GM20000 (cell line): ENCODE data around the gene THOP1.

Source experiments
- DNase-seq: peaks from one replicate; pipeline ENCODE4 v3.0.0; 2012; ENCODE audit warnings: low spot score
- TF ChIP-seq, protein P1 (sequence below): IDR thresholded peaks from 2 replicates; pipeline ENCODE4 v1.5.1; 2012; ENCODE audit warnings: mild to moderate bottlenecking, control low read depth; ENCODE audit errors: extremely low read depth, missing control alignments

THOP1 gene

DNA sequence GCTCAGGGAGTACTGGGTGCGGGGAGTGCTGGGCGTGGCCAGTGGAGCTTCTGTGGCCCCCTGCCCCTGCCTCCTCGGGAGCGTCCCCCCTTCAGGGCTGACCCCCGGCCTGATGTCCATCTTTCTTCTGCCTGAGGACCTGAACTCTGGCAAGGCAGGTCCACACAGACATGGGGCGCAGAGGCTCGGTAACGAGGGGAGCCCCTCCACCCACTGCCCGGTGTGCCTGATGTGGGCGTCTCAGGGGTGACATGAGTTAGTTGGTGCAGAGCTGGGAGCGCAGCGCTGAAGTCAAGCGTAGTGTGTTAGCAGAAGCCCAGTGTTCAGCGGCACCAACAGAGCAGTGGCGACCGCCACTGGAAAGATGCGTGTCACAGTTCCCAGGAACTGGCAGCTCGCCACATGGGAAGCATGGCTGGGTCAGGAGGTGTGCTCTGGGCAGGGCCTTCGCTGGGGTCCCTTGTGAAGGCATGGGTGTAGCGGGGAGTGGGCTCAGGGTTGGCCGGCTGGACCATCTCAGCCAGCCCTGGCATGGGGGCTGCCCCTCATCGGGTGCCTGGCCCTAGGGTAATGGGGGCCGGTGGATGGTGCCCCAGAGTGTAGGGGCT is 11.5 kb downstream of the THOP1 start:
- TF ChIP-seq, protein P1, sequence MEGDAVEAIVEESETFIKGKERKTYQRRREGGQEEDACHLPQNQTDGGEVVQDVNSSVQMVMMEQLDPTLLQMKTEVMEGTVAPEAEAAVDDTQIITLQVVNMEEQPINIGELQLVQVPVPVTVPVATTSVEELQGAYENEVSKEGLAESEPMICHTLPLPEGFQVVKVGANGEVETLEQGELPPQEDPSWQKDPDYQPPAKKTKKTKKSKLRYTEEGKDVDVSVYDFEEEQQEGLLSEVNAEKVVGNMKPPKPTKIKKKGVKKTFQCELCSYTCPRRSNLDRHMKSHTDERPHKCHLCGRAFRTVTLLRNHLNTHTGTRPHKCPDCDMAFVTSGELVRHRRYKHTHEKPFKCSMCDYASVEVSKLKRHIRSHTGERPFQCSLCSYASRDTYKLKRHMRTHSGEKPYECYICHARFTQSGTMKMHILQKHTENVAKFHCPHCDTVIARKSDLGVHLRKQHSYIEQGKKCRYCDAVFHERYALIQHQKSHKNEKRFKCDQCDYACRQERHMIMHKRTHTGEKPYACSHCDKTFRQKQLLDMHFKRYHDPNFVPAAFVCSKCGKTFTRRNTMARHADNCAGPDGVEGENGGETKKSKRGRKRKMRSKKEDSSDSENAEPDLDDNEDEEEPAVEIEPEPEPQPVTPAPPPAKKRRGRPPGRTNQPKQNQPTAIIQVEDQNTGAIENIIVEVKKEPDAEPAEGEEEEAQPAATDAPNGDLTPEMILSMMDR, result no peak

DNA sequence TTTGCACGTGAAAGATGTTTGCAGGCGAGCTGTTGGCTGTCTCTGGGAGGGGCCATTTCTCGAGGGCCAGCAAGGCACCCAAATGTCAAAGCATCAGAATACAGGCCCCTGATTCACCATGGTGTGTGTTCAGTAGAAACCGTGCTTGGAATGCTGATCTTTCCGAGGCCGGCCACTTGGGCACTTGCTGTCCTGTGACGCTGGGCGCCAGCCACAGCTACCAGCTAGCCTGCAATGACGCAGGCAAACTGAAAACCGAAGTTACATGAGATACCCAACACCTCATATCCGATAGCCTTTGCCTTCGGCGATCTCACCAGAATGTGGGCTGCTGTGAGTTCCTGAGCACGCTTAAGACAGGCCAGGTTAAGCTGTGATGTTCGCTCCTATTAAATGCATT is 12.0 kb downstream of the THOP1 start:
- no peak for DNase-seq
- TF ChIP-seq, protein P1, result no peak

More for the DNA sequence above, 11.5 kb downstream of the THOP1 start:
- DNase-seq, result no peak

DNA sequence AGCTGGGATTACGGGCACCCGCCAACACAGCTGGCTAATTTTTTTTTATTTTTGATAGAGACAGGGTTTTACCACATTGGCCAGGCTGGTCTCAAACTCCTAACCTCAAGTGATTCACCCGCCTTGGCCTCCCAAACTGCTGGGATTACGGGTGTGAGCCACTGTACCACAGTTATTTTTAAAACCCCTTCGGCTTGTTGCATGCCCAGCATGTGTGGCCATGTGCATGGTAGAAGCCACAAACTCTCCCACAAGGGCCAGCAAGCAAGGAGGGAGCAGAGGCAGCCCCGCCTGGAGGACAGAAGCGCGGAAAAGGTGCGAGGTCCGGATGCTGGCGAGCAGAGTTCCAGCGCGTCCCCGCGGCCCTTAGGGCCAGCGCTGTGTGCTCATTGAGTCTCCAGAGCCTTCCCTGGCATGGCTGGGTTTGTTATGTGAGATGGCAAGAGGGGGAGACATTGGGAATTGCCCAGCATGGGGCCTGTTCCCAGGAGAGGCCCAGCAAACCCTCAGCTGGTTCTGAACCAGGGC is 12.9 kb downstream of the THOP1 start:
- TF ChIP-seq, protein P1, result no peak
- no peak for DNase-seq

DNA sequence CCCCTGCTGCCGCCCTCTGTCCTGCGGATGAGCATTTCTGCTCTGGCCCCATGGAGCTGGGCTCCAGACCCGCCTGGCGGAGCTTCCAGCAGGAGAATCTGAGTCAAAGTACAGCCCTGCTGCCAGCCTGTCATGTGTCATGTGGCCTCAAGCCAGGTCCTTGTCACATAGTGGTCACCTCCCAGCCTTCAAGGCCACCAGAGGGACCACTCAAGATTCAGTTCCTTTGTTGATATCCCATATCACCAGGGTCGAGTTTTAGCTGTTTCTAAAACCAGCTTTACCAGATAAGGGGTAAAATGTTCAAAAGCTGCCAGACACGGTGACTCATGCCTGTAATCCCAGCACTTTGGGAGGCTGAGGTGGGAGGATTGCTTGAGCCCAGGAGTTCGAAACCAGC is 13.4 kb downstream of the THOP1 start:
- DNase-seq, result no peak
- TF ChIP-seq, protein P1, result no peak

DNA sequence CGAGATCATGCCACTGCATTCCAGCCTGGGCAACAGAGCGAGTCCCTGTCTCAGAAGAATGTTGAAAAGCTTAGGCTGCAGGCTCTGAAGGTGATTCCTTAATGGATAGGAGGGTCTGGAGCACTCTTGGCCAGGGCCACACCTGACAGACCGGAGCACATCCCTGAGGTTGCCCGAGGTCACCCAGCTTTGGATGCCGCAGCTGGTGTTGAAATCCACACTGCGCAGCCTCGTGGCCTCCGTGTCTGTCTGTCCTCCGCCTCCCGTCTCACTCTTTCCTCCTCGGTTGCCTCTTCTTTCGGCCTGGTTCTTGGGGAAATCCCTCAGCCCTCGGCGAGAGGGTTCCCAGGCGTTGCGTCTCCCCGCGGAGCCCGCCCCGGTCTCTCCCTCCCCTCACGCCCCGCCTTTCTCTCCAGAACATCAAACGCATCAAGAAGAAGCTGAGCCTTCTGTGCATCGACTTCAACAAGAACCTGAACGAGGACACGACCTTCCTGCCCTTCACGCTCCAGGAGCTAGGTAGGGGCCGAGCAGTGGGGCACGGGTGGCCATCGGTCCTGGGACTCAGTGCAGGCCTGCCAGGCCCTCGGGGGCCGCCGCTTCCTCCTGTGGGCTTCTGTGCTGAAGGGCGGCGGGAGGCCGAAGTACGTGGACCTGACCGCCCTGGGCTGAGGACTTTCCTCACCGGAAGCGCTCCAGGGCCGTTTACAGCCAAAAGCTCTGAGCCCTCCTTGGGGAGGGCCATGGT is 14.1 kb downstream of the THOP1 start:
- no peak for DNase-seq
- TF ChIP-seq, protein P1, result no peak

DNA sequence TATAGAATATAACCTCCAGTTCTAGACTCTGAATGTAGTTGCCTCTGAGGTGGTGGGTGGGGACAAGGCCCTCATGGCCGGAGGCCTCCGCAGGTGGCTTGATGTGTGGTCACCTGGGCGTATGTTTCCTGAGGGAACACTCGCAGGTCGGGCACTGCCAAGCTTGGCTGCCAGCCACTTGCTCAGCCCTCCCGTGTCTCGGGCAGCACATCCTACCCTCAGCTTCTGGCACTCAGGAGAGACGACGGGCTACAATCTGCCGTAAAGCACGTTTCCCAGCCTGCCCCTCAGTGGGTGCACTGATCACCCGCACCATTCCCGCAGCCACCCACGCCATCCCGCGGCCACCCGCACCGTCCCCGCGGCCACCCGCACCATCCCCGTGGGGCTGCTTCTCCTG is 15.2 kb downstream of the THOP1 start:
- TF ChIP-seq, protein P1, result no peak
- DNase-seq, result peak; percentile 34

DNA sequence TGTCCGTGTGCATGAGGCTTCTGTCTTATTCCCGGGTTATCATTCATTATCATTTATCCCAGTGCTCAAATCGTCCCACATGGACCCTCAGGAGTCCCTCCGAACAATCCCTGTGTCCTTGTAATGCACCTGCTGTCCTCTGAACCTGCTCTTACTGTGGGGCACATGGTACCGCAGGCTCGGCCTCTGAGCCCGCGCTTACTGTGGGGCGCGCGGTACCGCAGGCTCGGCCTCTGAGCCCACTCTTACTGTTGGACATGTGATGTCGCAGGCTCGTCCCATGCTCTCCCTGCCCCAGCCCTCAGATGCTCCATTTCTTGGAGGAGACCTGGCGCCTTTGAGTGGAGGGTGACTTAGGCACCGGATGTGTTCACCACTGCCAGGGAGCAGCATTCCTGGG is 17.5 kb downstream of the THOP1 start:
- TF ChIP-seq, protein P1, result no peak
- no peak for DNase-seq
